ENCODE results near the gene OTC.

The OTC gene

DNA sequence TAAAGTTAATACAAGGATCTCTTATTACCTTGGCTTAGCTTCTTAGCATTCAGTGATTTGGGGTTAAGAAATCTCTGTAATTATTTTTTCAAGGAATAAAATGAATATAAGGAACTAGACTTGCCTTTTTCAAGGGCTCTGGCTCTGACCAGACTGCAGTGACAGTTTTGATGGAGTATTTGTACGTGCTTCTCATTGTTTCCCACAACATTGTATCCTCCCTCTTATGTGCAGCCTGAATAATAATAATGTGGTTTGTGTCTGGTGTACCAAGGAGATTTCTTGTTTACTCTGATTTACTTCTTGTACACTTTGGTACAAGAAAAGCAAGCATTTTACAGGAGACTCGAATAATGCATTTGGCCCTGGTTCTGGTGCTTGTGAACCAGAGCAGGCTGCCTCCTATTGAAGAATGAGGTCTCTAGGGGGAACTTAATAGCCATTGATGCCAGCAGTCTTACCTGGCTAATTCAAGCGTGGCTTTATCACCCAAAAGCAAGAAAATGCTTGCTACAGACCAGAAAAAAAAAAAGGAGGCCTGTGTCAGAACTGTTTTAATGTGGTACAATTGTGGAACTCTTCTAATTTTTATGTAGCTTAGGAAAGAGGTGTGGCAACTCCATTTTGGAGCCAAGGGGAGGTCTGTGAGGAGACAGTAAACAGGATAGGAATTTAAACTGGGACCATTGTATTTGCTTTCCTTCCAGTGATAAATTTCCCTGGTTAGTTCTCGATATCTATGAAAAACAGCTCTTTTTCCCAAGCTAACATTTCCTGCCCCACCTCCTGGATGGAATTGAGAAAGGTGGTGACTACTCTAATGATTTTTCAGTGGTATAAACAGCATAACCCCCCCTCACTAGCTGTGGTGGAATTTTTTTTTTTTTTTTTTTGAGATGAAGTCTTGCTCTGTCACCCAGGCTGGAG is 5.6 kb downstream of the OTC start:
- DNase-seq (ENCODE audit: low read depth): no peak

- no peak for DNase-seq (ENCODE audit: low read depth)
Observed at GRCh38 chrX:38363046-38363445, 10.6 kb downstream of the OTC start.

GRCh38 chrX:38365954-38366353 is 13.6 kb downstream of the OTC start:
- DNase-seq (ENCODE audit: low read depth): no peak

DNA sequence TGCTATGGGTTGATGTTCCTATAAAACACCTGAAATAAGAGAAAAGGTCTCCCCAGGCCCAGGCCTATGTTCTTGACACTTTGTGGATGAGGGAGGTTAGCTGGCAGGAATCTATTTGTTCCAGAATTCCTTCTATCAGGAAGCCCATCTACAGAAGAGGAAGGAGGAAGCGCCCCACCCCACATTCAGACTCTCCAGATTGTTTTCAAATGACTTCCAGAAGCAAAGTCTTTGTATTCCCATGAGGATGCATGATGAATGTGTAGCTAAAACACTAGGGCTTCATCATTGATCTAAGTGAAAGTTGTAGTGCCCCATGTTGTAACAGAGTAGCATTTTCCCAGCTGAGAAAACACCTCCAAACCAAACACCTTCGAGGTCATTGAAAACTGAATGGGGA is 16.4 kb downstream of the OTC start:
- DNase-seq (ENCODE audit: low read depth): no peak

GRCh38 chrX:38371641-38372040 is 19.2 kb downstream of the OTC start:
- no peak for DNase-seq (ENCODE audit: low read depth)

DNA sequence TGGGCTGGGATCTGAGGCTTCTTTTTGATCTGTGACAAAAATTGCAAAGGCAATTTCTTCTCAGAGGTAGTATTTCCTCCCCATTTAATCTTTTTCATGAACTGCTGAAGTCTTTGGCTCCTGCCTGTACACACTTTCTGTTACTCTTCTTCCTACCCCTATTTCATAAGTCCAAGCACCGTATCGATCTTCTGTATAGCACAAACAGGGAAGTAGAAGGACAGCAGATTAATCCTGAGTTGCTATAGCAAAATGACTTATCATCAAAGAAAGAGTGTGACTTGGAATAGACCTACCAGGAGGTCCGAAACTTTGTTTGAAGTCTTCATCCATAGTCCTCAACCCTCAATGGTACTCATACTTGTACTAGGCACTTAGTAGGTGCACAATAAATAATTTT is 22.0 kb downstream of the OTC start:
- DNase-seq (ENCODE audit: low read depth): no peak

DNA sequence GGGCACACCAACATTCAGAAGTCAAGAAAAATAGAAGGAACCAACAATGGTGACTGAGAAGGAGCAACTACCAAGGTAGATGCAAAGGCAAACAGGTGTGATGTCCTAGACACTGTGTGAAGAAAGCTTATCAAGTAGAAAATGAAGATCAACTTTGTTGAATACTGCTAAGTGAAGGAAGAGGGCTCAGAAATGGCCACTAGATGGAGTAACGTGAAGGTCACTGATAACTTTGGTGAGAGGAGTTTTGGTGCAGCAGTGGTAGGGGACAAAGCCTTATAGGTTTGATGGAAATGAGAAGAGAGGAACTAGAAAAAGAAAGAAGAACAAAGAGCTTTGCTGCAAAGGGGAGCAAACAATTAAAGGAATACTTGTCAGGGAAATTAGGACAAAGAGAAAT is 23.5 kb downstream of the OTC start:
- DNase-seq (ENCODE audit: low read depth): no peak

DNA sequence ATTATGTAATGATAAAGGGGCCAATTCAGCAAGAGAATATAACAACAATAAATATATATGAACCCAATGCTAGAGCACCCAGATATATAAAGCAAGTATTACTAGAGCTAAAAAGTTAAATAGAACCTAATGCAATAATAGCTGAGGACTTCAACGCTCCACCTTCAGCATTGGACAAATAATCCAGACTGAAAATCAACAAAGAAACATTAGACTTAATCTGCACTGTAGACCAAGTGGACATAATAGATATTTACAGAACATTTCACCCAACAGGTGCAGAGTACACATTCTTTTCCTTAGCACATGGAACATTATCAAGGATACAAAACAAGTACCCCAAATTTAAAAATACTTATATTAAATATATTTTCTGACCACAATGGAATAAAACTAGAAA is 24.3 kb downstream of the OTC start:
- DNase-seq (ENCODE audit: low read depth): no peak

GRCh38 chrX:38379088-38379487 is 26.7 kb downstream of the OTC start:
- DNase-seq (ENCODE audit: low read depth): no peak

GRCh38 chrX:38382663-38383062 is 30.3 kb downstream of the OTC start:
- no peak for DNase-seq (ENCODE audit: low read depth)

DNA sequence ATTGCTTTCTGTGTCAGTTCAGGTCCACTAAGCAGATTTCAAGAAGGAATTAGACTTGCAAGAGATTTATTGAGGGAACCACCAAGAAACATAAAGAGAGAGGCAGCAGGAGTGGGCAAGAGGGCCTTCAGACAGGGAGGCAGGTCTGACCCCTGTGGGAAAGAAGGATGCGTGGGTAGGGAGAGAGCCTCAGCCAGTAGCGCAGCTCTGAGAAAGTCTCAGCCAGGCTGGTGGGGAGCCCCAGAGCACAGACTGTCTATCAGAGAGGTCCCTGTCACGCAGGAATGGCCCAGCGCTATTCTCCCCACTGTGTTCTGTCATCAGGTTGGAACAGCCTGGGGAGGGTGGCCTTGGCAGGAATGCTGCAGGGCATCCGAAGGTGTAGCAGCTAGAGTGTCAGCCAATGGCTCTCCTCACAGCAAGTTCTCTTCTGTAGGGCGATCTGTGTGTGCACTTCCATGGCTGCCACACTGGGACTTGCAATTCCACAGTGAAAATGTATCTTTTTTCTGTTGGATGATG is 48.0 kb downstream of the OTC start:
- no peak for DNase-seq (ENCODE audit: low read depth)

GRCh38 chrX:38402118-38402517 is 49.7 kb downstream of the OTC start:
- DNase-seq (ENCODE audit: low read depth): no peak

GRCh38 chrX:38403834-38404233 is 51.4 kb downstream of the OTC start:
- no peak for DNase-seq (ENCODE audit: low read depth)

GRCh38 chrX:38407126-38407525 is 54.7 kb downstream of the OTC start:
- no peak for DNase-seq (ENCODE audit: low read depth)

- no peak for DNase-seq (ENCODE audit: low read depth)
Observed at GRCh38 chrX:38409289-38409688, 56.9 kb downstream of the OTC start.

DNA sequence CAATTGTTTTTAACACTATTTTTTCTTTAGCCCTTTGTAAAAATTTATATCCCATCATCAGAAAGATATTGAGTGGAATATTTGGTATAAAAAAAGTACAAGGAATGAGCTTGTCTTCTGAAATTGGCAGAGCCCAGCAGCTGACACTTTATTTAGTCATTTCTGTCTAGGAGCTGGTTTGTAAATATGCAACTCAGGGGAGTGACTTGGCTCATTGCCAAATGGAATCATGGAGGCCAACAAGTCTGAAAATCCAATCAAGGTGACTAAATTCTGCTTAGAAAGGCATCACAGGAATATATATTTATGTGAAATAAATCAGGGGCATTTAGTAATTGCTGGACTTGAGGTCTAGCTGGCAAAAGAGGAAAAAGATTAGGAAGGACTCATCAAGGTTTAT is 74.4 kb downstream of the OTC start:
- no peak for DNase-seq (ENCODE audit: low read depth)

DNA sequence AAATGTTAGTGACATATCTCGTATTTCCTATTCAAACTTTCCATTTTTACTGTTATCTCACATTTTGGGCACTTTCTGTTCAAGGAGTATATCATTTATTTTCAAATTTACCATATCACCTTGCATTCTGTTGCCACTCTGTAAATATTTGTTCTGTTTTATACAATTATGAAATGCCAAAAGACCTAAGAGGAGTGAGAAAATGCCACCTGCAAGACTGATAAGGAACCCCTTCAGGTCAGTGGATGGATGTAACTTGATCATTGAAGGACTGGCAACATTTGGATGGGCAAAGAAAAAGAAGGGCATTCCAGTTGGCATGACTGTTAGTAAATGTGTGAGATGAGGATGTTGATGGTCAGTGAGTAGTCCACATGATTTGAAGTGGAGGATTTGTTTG is 79.1 kb downstream of the OTC start:
- DNase-seq (ENCODE audit: low read depth): no peak

DNA sequence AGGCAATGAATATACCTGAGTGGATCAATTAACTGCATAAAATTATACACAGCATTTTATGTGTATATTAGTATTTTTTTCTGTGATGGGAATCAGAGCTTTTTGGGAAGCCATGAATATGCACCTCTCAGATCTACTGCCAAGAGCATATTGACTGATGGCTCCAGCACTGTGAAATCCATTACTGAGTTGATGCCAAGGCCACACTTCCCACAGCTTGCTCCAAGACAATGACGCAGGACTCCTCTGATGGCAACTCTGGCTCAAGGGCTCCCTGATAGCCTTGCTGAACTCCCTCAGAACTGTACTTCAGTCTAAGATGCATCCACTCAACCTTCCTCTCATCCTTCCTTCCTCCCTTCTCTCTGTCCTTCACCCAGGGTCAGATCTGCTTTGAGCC is 82.7 kb downstream of the OTC start:
- DNase-seq (ENCODE audit: low read depth): no peak

DNA sequence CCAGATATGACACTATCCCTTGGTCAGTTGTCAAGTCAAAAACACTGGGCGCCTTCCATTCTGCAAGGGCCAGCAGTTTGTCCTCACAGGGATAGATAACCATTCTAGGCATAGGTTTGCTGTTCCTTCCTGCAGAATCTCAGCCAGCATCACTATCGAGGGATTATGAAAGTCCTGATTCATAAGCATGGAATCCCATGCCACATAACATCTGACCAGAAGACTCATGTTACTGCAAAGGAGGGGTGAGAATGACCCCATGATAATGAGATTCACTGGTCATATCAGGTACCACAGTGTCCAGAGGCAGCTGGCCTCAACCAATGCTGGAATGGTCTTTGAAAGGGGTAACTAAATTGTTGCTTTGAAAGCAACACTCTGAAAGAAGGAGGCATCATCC is 84.7 kb downstream of the OTC start:
- no peak for DNase-seq (ENCODE audit: low read depth)

DNA sequence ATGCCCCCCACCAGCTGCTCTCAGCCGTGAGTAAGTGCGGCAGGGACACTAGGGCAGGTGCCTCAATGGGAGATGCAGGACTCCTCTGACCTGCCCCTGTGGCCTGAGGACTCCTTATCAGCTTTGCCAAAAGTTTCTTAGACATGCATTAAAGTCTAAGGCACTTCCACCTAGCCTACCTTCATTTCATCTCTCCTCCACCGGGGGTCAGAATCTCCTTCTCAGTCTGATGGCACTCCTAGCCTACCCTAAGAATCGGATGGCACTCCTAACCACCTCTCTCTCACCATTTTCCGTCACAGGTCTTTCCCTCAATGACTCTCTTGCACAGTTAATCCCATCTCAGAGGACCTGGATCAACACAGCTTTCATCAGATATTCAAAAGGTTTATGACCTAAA is 85.9 kb downstream of the OTC start:
- DNase-seq (ENCODE audit: low read depth): no peak

DNA sequence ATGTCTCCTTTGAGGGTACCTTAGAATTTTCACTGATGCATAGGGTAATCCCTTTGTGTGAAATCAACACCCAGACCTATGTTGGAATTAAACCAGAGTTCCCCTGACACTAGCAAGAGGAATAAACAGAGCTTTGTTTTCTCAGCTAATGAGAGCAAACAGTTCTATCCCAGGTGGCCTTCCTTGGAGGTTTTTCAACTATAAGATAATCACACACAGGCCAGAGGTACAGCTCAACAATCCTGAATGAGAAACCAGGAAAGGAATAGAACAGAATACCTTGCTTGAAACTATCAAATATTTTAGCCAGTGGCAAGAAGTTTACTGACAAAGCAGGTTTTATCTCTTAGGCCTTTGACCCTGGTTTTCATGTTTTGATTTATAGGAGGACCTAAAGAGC is 100.2 kb downstream of the OTC start:
- DNase-seq (ENCODE audit: low read depth): no peak

DNA sequence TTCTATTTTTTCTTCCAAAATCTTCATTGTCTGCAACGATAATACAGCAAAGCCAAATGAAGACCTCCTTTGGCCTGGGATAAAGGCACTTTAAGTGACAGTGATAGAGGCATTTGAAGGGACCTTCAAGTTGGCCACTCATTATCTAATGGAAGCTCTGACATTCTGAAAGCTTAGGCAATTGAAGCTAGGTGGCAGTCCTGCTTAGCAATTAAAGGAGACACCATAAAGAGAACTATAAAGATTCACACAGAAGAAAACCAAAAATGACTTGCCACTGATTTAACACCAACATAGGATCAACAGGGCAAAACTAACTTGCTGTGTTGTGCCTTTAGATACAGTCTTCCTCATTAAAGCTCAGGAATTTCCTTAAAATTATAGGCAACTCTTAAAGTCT is 105.7 kb downstream of the OTC start:
- DNase-seq (ENCODE audit: low read depth): no peak

- DNase-seq (ENCODE audit: low read depth): no peak
Observed at GRCh38 chrX:38462257-38462656, 109.9 kb downstream of the OTC start.

- no peak for DNase-seq (ENCODE audit: low read depth)
Observed at GRCh38 chrX:38465686-38466085, 113.3 kb downstream of the OTC start.

Measured in T-helper 22 cell (primary cell).